B cell (primary cell): ENCODE data around the gene ATF3. TPM values are rescaled to one million over a fixed set of nuclear protein-coding genes. Genes with fewer than 3 reads are reported as not detected.

Source experiments
- ATAC-seq: fragments of 200-7000 bp; cut with Tn5 transposase; one replicate; pipeline ENCODE4 v1.10.0; 2021; ENCODE audit warnings: low read depth, mild to moderate bottlenecking, moderate number of reproducible peaks, moderate library complexity
- CTCF ChIA-PET: fragments of 350-600 bp; sonication (Branson Sonifier 250); formaldehyde crosslinking; loops from one replicate; lab custom pipeline; 2021; ENCODE audit warnings: antibody characterized with exemption, inconsistent platforms; lab: Charles Lee
- POLR2A ChIA-PET: fragments of 350-600 bp; sonication (Branson Sonifier 250); formaldehyde crosslinking; loops from one replicate; lab custom pipeline; 2021; ENCODE audit warnings: antibody characterized with exemption; lab: Charles Lee
- DNase-seq: peaks from one replicate; pipeline ENCODE4 v3.0.0; 2013
- H2AFZ ChIP-seq: 2 replicates; pipeline ENCODE4 v1.6.1; 2012; ENCODE audit warnings: mild to moderate bottlenecking, low read depth, low read length; ENCODE audit not compliant: insufficient read depth, poor library complexity, severe bottlenecking
- H3K27ac ChIP-seq, 2 donors: 1 replicate in 1 of 2; 2 replicates in 1 of 2; pipeline ENCODE4 v1.5.1; 2012 to 2013; ENCODE audit warnings: low read length in 2 of 2, mild to moderate bottlenecking in 2 of 2, moderate library complexity in 1 of 2
- H3K27me3 ChIP-seq, 4 experiments: fragments of 200-600 bp in 1 of 4; sonication (generic) in 1 of 4; replicated peaks in 1 of 4; 1 replicate in 2 of 4; 2 replicates in 2 of 4; pipeline versions ENCODE4 v1.6.1 to v1.7.0; 2013 to 2016; ENCODE audit warnings: low read length in 3 of 4, mild to moderate bottlenecking in 2 of 4, mixed read lengths in 1 of 4, moderate library complexity in 1 of 4; ENCODE audit not compliant: insufficient read depth in 4 of 4, control insufficient read depth in 3 of 4; ENCODE audit errors: control extremely low read depth in 1 of 4
- H3K36me3 ChIP-seq, 2 experiments: replicated peaks in 1 of 2; 1 replicate in 1 of 2; 2 replicates in 1 of 2; pipeline versions ENCODE4 v1.6.1 to v1.7.1; 2013; ENCODE audit warnings: low read length in 1 of 2; ENCODE audit not compliant: insufficient read depth in 2 of 2, control insufficient read depth in 1 of 2; ENCODE audit errors: control extremely low read depth in 1 of 2, extremely low read depth in 1 of 2
- H3K4me1 ChIP-seq, 2 donors: fragments of 200-600 bp in 1 of 2; sonication (generic) in 1 of 2; 1 replicate in 1 of 2; 2 replicates in 1 of 2; pipeline versions ENCODE4 v1.5.1 to v1.6.1; 2013 to 2017; ENCODE audit warnings: low read length in 2 of 2; ENCODE audit not compliant: control insufficient read depth in 2 of 2, insufficient read depth in 2 of 2
- H3K4me2 ChIP-seq: replicated peaks from 2 replicates; pipeline ENCODE3; 2012; ENCODE audit warnings: mild to moderate bottlenecking, low read depth, low read length; ENCODE audit not compliant: poor library complexity, severe bottlenecking
- H3K4me3 ChIP-seq, 5 experiments: fragments of 200-600 bp in 1 of 5; sonication (generic) in 1 of 5; 1 replicate in 3 of 5; 2 replicates in 2 of 5; pipeline versions ENCODE4 v1.5.1 to v1.7.0; 2011 to 2016; ENCODE audit warnings: low read length in 4 of 5, mild to moderate bottlenecking in 4 of 5, low read depth in 2 of 5, control low read depth in 1 of 5, moderate library complexity in 1 of 5; ENCODE audit not compliant: insufficient read depth in 1 of 5; ENCODE audit errors: control extremely low read depth in 1 of 5, extremely low read depth in 1 of 5
- H3K79me2 ChIP-seq: fragments of 200-600 bp; sonication (generic); one replicate; pipeline ENCODE4 v1.6.0; 2016; ENCODE audit warnings: low read length; ENCODE audit not compliant: control insufficient read depth, insufficient read depth
- H3K9ac ChIP-seq: fragments of 200-600 bp; sonication (generic); 2 replicates; pipeline ENCODE4 v1.6.1; 2017; ENCODE audit warnings: mild to moderate bottlenecking, low read length, moderate library complexity
- H3K9me3 ChIP-seq, 3 donors: one replicate each; pipeline versions ENCODE4 v1.6.1 to v1.7.1; 2013; ENCODE audit warnings: low read length in 2 of 3; ENCODE audit not compliant: control insufficient read depth in 2 of 3, insufficient read depth in 1 of 3; ENCODE audit errors: control extremely low read depth in 1 of 3
- H4K20me1 ChIP-seq: 2 replicates; pipeline ENCODE4 v1.6.0; 2012; ENCODE audit warnings: mild to moderate bottlenecking, low read length; ENCODE audit not compliant: insufficient read depth, control insufficient read depth, poor library complexity, severe bottlenecking
- H3K27ac Mint-ChIP-seq: one replicate; pipeline ENCODE4 v1.8.0; 2021; ENCODE audit warnings: mixed read lengths
- H3K27me3 Mint-ChIP-seq: one replicate; pipeline ENCODE4 v1.8.0; 2021; ENCODE audit warnings: mixed read lengths
- H3K4me1 Mint-ChIP-seq: one replicate; pipeline ENCODE4 v1.8.0; 2021; ENCODE audit warnings: mixed read lengths
- H3K4me3 Mint-ChIP-seq: one replicate; pipeline ENCODE4 v1.8.0; 2021; ENCODE audit warnings: mixed read lengths
- H3K9me3 Mint-ChIP-seq: one replicate; pipeline ENCODE4 v1.8.0; 2022; ENCODE audit warnings: mixed read lengths; ENCODE audit not compliant: insufficient read depth
- EZH2 ChIP-seq: IDR thresholded peaks from 2 replicates; pipeline ENCODE4 v1.6.1; 2012; ENCODE audit warnings: borderline replicate concordance, low read depth, mild to moderate bottlenecking, moderate library complexity, low read length; ENCODE audit not compliant: insufficient read depth, poor library complexity, severe bottlenecking
- WGBS: methylation state at CpG from one replicate; pipeline ENCODE4 v1.1.5; 2013; ENCODE audit warnings: missing lambda C conversion rate; ENCODE audit not compliant: insufficient coverage; 5-methylcytosine and 5-hydroxymethylcytosine counted together
- intact Hi-C: fragments of 100-400 bp; cut with micrococcal nuclease; formaldehyde crosslinking; loops from one replicate; pipeline ENCODE4 v1.10.0; 2022
- polyA plus RNA-seq: library from polyadenylated mRNA; depleted of rRNA; stranded (reverse); fragments of >200 nt; gene quantifications from 2 replicates; pipeline ENCODE4 v1.2.3, GENCODE V29; 2012
- total RNA-seq, 2 donors: library from RNA; stranded (reverse); fragments of 120-200 nt in 1 of 2; gene quantifications; 1 replicate in 1 of 2; 2 replicates in 1 of 2; pipeline versions ENCODE4 v1.2.3 to v1.2.4, GENCODE V29; 2013 to 2022
- TF ChIP-seq, protein P1 (sequence below): fragments of 200-600 bp; IDR thresholded peaks from one replicate; pipeline ENCODE4 v1.8.0; 2022; ENCODE audit warnings: antibody characterized with exemption, mild to moderate bottlenecking

ATF3 gene
- total and polyA plus RNA-seq, 2 donors (not counting 1 experiment from before 2014, with no cell fraction given), result 4.5 to 42.3 TPM

DNA sequence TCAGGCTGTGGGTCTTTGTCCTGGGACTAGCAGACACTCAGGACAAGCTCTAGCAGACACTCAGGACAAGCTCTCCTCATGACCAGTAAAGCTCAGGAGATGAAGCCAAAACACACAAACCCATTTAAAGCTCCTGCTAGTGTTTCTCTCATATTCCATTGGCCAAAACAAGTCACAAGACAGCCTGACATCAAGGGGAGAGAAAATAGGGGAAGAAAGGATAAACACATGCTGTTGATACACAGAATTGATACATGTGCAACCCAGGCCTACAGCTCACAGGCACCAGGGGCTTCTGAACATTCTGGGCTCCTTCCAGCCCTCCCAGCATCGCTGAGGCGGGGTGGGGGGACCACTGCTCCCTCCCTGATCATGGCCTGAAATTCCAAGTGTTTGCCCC lies 35.3 kb downstream of the ATF3 start:
- Histone ChIP-seq H3K4me3 (no peak overlapping the region), H3K36me3 (no peaks in the 10 kb centered on the region), H3K27ac (no peak overlapping the region), H4K20me1 (no peaks in the 10 kb centered on the region), H2AFZ (no peak overlapping the region), H3K4me1 (no peaks in the 10 kb centered on the region), H3K79me2 (no peaks in the 10 kb centered on the region), H3K9ac (no peak overlapping the region), H3K9me3 (peaks cover 1 to 7% (median 3%) of the 10 kb centered on the region in 3 donors), H3K4me2 (no peak overlapping the region), H3K27me3 (peaks cover 0 to under 1% (median 0%) of the 10 kb centered on the region in 4 experiments)
- intact Hi-C loops, result no loop called here
- Mint-ChIP-seq H3K27ac (no peak overlapping the region), H3K27me3 (peaks cover 8% of the 10 kb centered on the region), H3K9me3 (no peaks in the 10 kb centered on the region), H3K4me3 (no peak overlapping the region), H3K4me1 (no peaks in the 10 kb centered on the region)
- ChIA-PET CTCF (interaction anchor here (1.0 kb wide), 1 partner anchor 14 kb away, joined by 3 read pairs; no protein-coding TSS in a partner anchor), POLR2A (no interaction called here)
- TF ChIP-seq EZH2, result no peak
- TF ChIP-seq, protein P1, sequence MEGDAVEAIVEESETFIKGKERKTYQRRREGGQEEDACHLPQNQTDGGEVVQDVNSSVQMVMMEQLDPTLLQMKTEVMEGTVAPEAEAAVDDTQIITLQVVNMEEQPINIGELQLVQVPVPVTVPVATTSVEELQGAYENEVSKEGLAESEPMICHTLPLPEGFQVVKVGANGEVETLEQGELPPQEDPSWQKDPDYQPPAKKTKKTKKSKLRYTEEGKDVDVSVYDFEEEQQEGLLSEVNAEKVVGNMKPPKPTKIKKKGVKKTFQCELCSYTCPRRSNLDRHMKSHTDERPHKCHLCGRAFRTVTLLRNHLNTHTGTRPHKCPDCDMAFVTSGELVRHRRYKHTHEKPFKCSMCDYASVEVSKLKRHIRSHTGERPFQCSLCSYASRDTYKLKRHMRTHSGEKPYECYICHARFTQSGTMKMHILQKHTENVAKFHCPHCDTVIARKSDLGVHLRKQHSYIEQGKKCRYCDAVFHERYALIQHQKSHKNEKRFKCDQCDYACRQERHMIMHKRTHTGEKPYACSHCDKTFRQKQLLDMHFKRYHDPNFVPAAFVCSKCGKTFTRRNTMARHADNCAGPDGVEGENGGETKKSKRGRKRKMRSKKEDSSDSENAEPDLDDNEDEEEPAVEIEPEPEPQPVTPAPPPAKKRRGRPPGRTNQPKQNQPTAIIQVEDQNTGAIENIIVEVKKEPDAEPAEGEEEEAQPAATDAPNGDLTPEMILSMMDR, result no peak
- ATAC-seq (no peak), DNase-seq (no peak)
- 84% methylated on average over 2 of the region's 2 CpGs for WGBS

- Histone ChIP-seq H3K4me1 (no peaks in the 10 kb centered on the region), H3K27me3 (no peaks in the 10 kb centered on the region), H3K36me3 (no peaks in the 10 kb centered on the region), H3K79me2 (no peaks in the 10 kb centered on the region), H3K4me3 (no peak overlapping the region), H3K9ac (no peak overlapping the region), H4K20me1 (no peaks in the 10 kb centered on the region), H3K4me2 (no peak overlapping the region), H2AFZ (no peak overlapping the region), H3K9me3 (peaks cover 1 to 6% (median 3%) of the 10 kb centered on the region in 3 donors), H3K27ac (no peak overlapping the region)
- H3K27me3 Mint-ChIP-seq, result peaks cover 6% of the 10 kb centered on the region
- H3K27ac Mint-ChIP-seq, result no peak overlapping the region
- intact Hi-C loops, result no loop called here
- ATAC-seq (no peak), DNase-seq (no peak)
- WGBS, result 92% methylated on average over 5 of the region's 6 CpGs
- ChIA-PET CTCF (interaction anchor here (0.8 kb wide), 1 partner anchor 168 kb away, joined by 3 read pairs; no protein-coding TSS in a partner anchor), POLR2A (no interaction called here)
- H3K9me3 Mint-ChIP-seq, result no peaks in the 10 kb centered on the region
- H3K4me1 Mint-ChIP-seq, result no peaks in the 10 kb centered on the region
- TF ChIP-seq EZH2, result no peak
- TF ChIP-seq, protein P1, result no peak
- no peak overlapping the region for H3K4me3 Mint-ChIP-seq
These were observed 36.4 kb downstream of the ATF3 start for GRCh38 chr1:212644866-212645545.
